Type B pancreatic cell (in vitro differentiated cells): ENCODE measurements around the gene CEACAM8. TPM values are rescaled to one million over a fixed set of nuclear protein-coding genes. Genes with fewer than 3 reads are reported as not detected.
"Not testable (repeated sequence)": the region's sequence is repeated elsewhere in the genome, so short reads cannot be mapped to it uniquely, and the experiment has no call there.

Experiments
- DNase-seq: peaks from one replicate; pipeline ENCODE4 v3.0.0; 2021; ENCODE audit warnings: mixed read lengths; ENCODE audit not compliant: unreplicated experiment; ENCODE audit errors: extremely low spot score
- H3K27ac Mint-ChIP-seq: 2 replicates; pipeline ENCODE4 v1.8.0; 2021; ENCODE audit warnings: mild to moderate bottlenecking, mixed read lengths
- H3K27me3 Mint-ChIP-seq: 2 replicates; pipeline ENCODE4 v1.8.0; 2021; ENCODE audit warnings: mixed read lengths
- H3K36me3 Mint-ChIP-seq: 2 replicates; pipeline ENCODE4 v1.8.0; 2021; ENCODE audit warnings: mixed read lengths
- H3K4me1 Mint-ChIP-seq: one replicate; pipeline ENCODE4 v1.8.0; 2021; ENCODE audit warnings: mixed read lengths; ENCODE audit not compliant: unreplicated experiment
- H3K4me3 Mint-ChIP-seq: 2 replicates; pipeline ENCODE4 v1.8.0; 2021; ENCODE audit warnings: mild to moderate bottlenecking, mixed read lengths
- H3K9me3 Mint-ChIP-seq: 2 replicates; pipeline ENCODE4 v1.8.0; 2021; ENCODE audit warnings: mixed read lengths
- CTCF ChIP-seq: fragments of 200-600 bp; sonication (generic); conservative IDR thresholded peaks from 2 replicates; pipeline ENCODE4 v1.5.0; 2021; ENCODE audit warnings: antibody characterized with exemption, mild to moderate bottlenecking
- total RNA-seq: library from RNA; stranded (reverse); gene quantifications from 2 replicates; pipeline ENCODE4 v1.2.1, GENCODE V29; 2021; ENCODE audit warnings: low replicate concordance

Gene CEACAM8
- total RNA-seq, 1 donor from 2014 or later = not detected

GRCh38 chr19:42558450-42559150, 36.1 kb downstream of the CEACAM8 start:
- no peak for DNase-seq
- H3K9me3 Mint-ChIP-seq = no peaks in the 10 kb centered on the region
- no peak overlapping the region for H3K27ac Mint-ChIP-seq
- H3K27me3 Mint-ChIP-seq = peaks cover 16% of the 10 kb centered on the region
- no peak for TF ChIP-seq CTCF
- H3K36me3 Mint-ChIP-seq = no peaks in the 10 kb centered on the region
- H3K4me3 Mint-ChIP-seq = no peak overlapping the region
- H3K4me1 Mint-ChIP-seq = no peaks in the 10 kb centered on the region

GRCh38 chr19:42557386-42557871, 37.3 kb downstream of the CEACAM8 start:
- H3K36me3 Mint-ChIP-seq, H3K27ac Mint-ChIP-seq, H3K9me3 Mint-ChIP-seq, DNase-seq, H3K4me3 Mint-ChIP-seq, H3K4me1 Mint-ChIP-seq: not testable (repeated sequence)
- H3K27me3 Mint-ChIP-seq = peaks cover 11% of the 10 kb centered on the region

- no peaks in the 10 kb centered on the region for H3K36me3 Mint-ChIP-seq
- no peak overlapping the region for H3K27ac Mint-ChIP-seq
- no peak for DNase-seq
- no peaks in the 10 kb centered on the region for H3K9me3 Mint-ChIP-seq
- TF ChIP-seq CTCF = no peak
- H3K4me3 Mint-ChIP-seq = no peak overlapping the region
- no peaks in the 10 kb centered on the region for H3K4me1 Mint-ChIP-seq
- H3K27me3 Mint-ChIP-seq = peaks cover 5% of the 10 kb centered on the region
These were observed 38.9 kb downstream of the CEACAM8 start for GRCh38 chr19:42555801-42556200.

- H3K4me1 Mint-ChIP-seq = no peaks in the 10 kb centered on the region
- no peak for TF ChIP-seq CTCF
- no peaks in the 10 kb centered on the region for H3K9me3 Mint-ChIP-seq
- H3K27me3 Mint-ChIP-seq = peaks cover under 1% of the 10 kb centered on the region
- no peaks in the 10 kb centered on the region for H3K36me3 Mint-ChIP-seq
- H3K27ac Mint-ChIP-seq = no peak overlapping the region
- DNase-seq = no peak
- H3K4me3 Mint-ChIP-seq = no peak overlapping the region
These were observed 39.4 kb downstream of the CEACAM8 start for GRCh38 chr19:42555317-42555716.

DNA sequence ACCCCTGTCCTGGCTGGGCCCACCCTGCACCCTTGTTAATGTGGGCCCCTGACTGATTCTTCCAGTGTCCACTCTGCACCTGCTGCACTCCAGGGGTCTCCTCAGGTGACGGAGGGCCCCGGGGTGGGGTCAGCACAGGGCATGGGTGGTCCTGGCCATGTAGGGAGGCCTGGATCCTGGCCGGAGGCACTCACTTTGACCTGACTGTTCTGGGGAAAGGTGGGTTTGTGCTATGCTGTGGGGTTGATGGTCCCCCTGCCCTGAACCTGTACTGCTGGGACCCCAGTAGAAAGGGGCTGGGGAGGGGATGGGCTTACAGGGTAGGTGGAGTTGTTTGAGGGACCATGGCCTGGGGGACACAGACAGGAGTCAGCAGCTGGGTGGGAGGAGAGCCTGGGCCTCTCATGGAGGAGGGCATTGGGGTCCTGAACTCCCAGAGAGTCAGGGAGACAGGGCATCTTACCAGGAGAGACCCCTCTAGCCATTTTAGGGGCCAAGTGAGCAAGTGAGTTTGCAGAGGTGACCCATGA, 40.6 kb downstream of the CEACAM8 start:
- peak; percentile 52 for DNase-seq
- H3K9me3 Mint-ChIP-seq = peaks cover 5% of the 10 kb centered on the region
- H3K27ac Mint-ChIP-seq = no peak overlapping the region
- no peaks in the 10 kb centered on the region for H3K36me3 Mint-ChIP-seq
- no peaks in the 10 kb centered on the region for H3K4me1 Mint-ChIP-seq
- no peak overlapping the region for H3K4me3 Mint-ChIP-seq
- no peak for TF ChIP-seq CTCF
- H3K27me3 Mint-ChIP-seq = no peaks in the 10 kb centered on the region

- TF ChIP-seq CTCF = no peak
- peak; percentile 62 for DNase-seq
- no peak overlapping the region for H3K4me3 Mint-ChIP-seq
- H3K36me3 Mint-ChIP-seq = no peaks in the 10 kb centered on the region
- no peak overlapping the region for H3K27ac Mint-ChIP-seq
- H3K9me3 Mint-ChIP-seq = peaks cover 6% of the 10 kb centered on the region
- no peaks in the 10 kb centered on the region for H3K4me1 Mint-ChIP-seq
- H3K27me3 Mint-ChIP-seq = no peaks in the 10 kb centered on the region
These were observed 41.3 kb downstream of the CEACAM8 start for GRCh38 chr19:42553292-42554045.
